ENCODE data around the gene PAQR6. TPM values are rescaled to one million over a fixed set of nuclear protein-coding genes. Genes with fewer than 3 reads are reported as not detected.

Gene PAQR6
- total and polyA plus RNA-seq, 10 of the 15 experiments (the other 5 are each of a cell fraction or from before 2014, with no cell fraction given) = 0.42 to 4.5 (median 1.3) TPM

DNA sequence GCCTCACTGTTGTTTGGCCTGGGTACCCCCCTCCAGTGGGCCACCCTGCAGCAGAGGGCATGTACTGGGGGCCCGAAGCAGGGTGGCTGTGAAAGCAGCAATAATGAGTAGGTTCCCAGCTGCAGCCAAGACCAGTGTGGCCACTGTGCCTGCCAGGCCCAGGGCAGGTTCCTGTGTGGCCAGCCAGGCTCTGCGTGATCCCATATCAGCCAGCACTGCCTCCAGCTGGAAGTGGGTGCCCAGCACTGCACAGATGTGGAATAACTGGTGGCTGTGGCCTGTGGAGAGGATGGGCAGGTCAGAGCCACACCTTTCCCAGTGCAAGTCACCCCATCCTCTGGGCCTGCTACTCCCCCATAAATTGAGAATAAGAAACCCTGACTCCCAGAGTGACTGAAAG, 3.7 kb downstream of the PAQR6 start (continued):
- TF ChIP-seq, protein P1, sequence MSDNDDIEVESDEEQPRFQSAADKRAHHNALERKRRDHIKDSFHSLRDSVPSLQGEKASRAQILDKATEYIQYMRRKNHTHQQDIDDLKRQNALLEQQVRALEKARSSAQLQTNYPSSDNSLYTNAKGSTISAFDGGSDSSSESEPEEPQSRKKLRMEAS (IDR thresholded peaks at IDR 0.05; ENCODE audit: low read depth, low read length) = no peak
- TF ChIP-seq ZBED1 (IDR thresholded peaks at IDR 0.05; ENCODE audit: borderline replicate concordance) = no peak

DNA sequence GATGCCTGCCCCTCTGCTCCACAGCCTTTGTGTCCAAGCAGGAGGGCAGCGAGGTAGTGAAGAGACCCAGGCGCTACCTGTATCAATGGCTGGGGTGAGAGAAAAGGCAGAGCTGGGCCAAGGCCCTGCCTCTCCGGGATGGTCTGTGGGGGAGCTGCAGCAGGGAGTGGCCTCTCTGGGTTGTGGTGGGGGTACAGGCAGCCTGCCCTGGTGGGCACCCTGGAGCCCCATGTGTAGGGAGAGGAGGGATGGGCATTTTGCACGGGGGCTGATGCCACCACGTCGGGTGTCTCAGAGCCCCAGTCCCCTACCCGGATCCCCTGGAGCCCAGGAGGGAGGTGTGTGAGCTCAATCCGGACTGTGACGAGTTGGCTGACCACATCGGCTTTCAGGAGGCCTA, 5.1 kb downstream of the PAQR6 start:
- H3K27me3 ChIP-seq (replicated peaks in 1 of 2; ENCODE audit: control insufficient read depth in 2 of 2, insufficient read depth in 2 of 2, low read length in 1 of 2) = no peaks in the 10 kb centered on the region
- no peaks in the 10 kb centered on the region for H3K9me3 ChIP-seq (replicated peaks; ENCODE audit: control insufficient read depth, insufficient read depth, low read length)
- H3K9ac ChIP-seq (ENCODE audit: control insufficient read depth, insufficient read depth, low read length) = no peak overlapping the region
- no peaks in the 10 kb centered on the region for H3K79me2 ChIP-seq (ENCODE audit: control insufficient read depth, insufficient read depth, low read length)
- H3K4me3 ChIP-seq = no peak overlapping the region
- peaks cover 0 to 9% of the 10 kb centered on the region in 2 experiments for H3K36me3 ChIP-seq (ENCODE audit: control insufficient read depth in 2 of 2, insufficient read depth in 2 of 2, low read length in 1 of 2)
- H3K4me1 ChIP-seq (ENCODE audit: control insufficient read depth, insufficient read depth, low read length) = peaks cover 25% of the 10 kb centered on the region
- no peak overlapping the region for H3K27ac ChIP-seq (ENCODE audit: control insufficient read depth, insufficient read depth)
- no peak for FAIRE-seq
- no peaks in the 10 kb centered on the region for H4K20me1 ChIP-seq (ENCODE audit: control insufficient read depth, insufficient read depth)
- in situ Hi-C loops (cut with MboI) = no loop called here
- intact Hi-C loops (cut with micrococcal nuclease; ENCODE audit: unreplicated experiment) = no loop called here
- SMC1A ChIA-PET (ENCODE audit: uncharacterized antibody, unreplicated experiment) = interaction anchor here (1.5 kb wide), 1 partner anchor 10 kb away, joined by 3 read pairs; no protein-coding TSS in a partner anchor
- no peak for ATAC-seq
- CTCF ChIA-PET = interaction anchor here (0.6 kb wide), 1 partner anchor 102 kb away, joined by 3 read pairs; no protein-coding TSS in a partner anchor
- no peak overlapping the region for H3K4me2 ChIP-seq (ENCODE audit: control insufficient read depth, insufficient read depth)
- RAD21 ChIA-PET (ENCODE audit: unreplicated experiment) = no interaction called here
- TF ChIP-seq RELA (IDR thresholded peaks at IDR 0.05; ENCODE audit: borderline replicate concordance, partially characterized antibody) (no peak), EED (IDR thresholded peaks at IDR 0.05; ENCODE audit: low read depth) (no peak), NFYA (IDR thresholded peaks at IDR 0.05; ENCODE audit: borderline replicate concordance, low read depth, low read length) (no peak), SUZ12 (IDR thresholded peaks at IDR 0.05; ENCODE audit: unreplicated experiment) (no peak), TARDBP (IDR thresholded peaks at IDR 0.05; ENCODE audit: borderline replicate concordance) (no peak), JUND (IDR thresholded peaks at IDR 0.05; ENCODE audit: low read depth, low read length) (no peak), NR2C1 (IDR thresholded peaks at IDR 0.05) (no peak), RFX5 (IDR thresholded peaks at IDR 0.05; ENCODE audit: low read depth, low read length) (no peak), BHLHE40 (IDR thresholded peaks at IDR 0.05; ENCODE audit: borderline replicate concordance in 1 of 2, low read depth in 2 of 2, low read length in 1 of 2) (no peak)
- TF ChIP-seq, protein P2, sequence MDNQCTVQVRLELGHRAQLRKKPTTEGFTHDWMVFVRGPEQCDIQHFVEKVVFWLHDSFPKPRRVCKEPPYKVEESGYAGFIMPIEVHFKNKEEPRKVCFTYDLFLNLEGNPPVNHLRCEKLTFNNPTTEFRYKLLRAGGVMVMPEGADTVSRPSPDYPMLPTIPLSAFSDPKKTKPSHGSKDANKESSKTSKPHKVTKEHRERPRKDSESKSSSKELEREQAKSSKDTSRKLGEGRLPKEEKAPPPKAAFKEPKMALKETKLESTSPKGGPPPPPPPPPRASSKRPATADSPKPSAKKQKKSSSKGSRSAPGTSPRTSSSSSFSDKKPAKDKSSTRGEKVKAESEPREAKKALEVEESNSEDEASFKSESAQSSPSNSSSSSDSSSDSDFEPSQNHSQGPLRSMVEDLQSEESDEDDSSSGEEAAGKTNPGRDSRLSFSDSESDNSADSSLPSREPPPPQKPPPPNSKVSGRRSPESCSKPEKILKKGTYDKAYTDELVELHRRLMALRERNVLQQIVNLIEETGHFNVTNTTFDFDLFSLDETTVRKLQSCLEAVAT (IDR thresholded peaks at IDR 0.05) = no peak
- TF ChIP-seq, protein P3, sequence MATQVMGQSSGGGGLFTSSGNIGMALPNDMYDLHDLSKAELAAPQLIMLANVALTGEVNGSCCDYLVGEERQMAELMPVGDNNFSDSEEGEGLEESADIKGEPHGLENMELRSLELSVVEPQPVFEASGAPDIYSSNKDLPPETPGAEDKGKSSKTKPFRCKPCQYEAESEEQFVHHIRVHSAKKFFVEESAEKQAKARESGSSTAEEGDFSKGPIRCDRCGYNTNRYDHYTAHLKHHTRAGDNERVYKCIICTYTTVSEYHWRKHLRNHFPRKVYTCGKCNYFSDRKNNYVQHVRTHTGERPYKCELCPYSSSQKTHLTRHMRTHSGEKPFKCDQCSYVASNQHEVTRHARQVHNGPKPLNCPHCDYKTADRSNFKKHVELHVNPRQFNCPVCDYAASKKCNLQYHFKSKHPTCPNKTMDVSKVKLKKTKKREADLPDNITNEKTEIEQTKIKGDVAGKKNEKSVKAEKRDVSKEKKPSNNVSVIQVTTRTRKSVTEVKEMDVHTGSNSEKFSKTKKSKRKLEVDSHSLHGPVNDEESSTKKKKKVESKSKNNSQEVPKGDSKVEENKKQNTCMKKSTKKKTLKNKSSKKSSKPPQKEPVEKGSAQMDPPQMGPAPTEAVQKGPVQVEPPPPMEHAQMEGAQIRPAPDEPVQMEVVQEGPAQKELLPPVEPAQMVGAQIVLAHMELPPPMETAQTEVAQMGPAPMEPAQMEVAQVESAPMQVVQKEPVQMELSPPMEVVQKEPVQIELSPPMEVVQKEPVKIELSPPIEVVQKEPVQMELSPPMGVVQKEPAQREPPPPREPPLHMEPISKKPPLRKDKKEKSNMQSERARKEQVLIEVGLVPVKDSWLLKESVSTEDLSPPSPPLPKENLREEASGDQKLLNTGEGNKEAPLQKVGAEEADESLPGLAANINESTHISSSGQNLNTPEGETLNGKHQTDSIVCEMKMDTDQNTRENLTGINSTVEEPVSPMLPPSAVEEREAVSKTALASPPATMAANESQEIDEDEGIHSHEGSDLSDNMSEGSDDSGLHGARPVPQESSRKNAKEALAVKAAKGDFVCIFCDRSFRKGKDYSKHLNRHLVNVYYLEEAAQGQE (IDR thresholded peaks at IDR 0.05; ENCODE audit: low read depth, low read length) = no peak
- no peak overlapping the region for H2AFZ ChIP-seq (ENCODE audit: control insufficient read depth, low read depth, low read length)
- no peak for DNase-seq (ENCODE audit: low read depth, low spot score)
- 85% methylated on average over 6 of the region's 10 CpGs for WGBS (ENCODE audit: insufficient coverage, insufficient replicate concordance, low lambda C conversion rate, missing lambda C conversion rate)
- POLR2A ChIA-PET = interaction anchor here (0.9 kb wide), 1 partner anchor 29 kb away, joined by 3 read pairs; no protein-coding TSS in a partner anchor
- BruUV-seq (replicated peaks) = no TSS peak

Data from GM12878 (cell line).